GM19372 (cell line): ENCODE data around the gene IGFBP7.
A peak's percentile ranks its signal among the peaks of the same experiment; 100 is the strongest.

ENCODE experiments used
- ATAC-seq: cut with Tn5 transposase; IDR thresholded peaks from one replicate; pipeline ENCODE4 v1.9.1; 2021; ENCODE audit warnings: mild to moderate bottlenecking, low read depth, moderate library complexity; ENCODE audit not compliant: unreplicated experiment

The IGFBP7 gene

DNA sequence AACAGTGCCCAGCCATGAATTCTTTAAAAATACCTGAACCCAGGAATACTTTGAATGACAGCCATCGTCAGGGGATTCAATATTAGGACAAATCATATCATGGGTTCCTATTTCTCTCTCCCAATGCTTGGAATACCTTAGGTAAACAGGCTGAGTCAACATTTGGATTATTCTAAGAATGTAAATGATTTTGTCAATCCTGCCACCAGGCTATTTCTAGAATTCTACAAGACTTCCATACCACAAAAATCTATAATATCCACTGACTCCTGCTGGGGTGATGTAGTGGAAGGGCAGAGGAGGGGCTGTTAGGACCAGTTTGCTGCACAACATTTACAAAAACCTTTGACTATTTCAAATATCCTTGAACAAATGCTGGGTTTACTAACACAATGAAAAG lies 65.2 kb downstream of the IGFBP7 start:
- ATAC-seq, result no peak

DNA sequence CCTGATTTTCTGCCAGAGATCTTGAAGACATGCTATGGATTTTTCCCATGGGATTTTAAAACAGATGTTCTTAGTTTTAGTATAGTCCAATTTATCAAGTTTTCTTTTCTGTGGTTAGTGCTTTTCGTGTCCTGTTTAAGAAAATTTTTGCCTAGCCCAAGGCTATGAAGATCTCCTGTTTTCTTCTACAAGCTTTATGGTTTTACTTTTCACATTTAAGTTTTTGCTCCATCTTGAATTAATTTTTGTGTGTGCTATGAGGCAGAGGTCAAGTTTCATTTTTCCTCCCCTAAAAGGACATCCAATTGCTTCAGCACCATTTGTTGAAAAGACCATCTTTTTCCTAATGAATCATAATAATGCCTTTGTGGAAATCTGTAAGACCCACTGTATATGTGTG lies 65.9 kb downstream of the IGFBP7 start:
- no peak for ATAC-seq

DNA sequence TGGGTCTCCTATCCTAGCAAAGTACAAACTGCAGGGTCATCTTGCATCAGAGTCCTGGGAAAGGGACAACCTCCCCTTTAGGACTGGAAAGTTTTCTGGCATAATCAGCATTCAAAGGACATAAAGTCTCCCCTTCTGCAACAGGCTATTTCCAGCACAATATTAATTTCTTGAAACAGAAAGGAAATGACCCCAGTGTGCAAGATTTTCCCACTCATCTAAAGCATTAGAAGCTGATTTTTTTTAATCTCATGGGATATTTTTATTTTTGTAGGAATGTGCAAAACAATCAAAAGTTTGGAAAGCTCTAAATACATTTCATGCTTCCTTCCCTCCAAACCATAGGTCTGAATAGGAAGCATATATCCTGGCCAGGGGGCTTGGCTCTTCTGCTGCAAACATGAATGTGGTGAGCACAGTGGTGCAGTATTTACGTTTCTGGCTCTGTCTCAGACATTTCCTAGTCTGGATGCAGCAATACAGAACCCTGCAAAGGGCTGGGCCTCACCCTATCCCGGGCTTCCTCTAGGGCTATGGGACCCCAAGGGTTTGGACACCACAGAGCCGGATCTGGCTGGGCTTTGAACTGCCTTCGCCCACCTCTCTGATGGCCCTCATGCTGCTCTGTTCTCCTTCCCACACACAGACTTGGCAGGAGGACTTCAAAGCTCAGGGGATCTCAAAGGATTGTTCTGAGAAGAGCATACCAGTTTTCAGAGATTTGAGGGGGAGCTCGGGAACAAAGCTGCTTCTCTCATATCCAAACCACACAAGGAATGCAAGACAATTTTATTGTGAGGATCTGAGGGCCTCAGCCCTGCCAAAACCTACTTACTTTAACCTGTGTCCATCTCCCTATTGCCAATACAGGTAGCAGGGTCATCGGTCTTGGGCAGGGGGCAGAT lies 66.6 kb downstream of the IGFBP7 start:
- no peak for ATAC-seq

DNA sequence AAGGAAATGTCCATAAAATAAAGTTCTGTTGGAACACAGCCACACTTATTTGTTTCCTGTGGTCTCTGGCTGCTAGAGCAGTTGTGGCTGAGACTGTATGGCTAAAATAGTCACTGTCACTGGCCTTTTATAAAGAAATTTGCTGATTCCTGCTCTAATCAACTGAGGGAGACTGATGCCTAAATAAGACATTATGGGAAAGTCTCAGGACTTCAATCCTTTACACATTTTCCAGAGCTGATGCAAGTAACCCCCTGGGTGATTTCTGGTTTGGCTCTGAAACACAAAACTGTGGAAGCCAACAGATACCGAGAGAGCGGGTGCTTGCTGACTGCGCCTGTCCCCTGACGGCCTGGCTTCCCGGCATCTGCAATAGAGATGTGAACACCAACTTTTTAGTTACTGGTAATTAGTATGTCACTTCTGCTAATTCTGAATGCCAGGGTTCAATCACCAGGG lies 67.4 kb downstream of the IGFBP7 start:
- no peak for ATAC-seq

DNA sequence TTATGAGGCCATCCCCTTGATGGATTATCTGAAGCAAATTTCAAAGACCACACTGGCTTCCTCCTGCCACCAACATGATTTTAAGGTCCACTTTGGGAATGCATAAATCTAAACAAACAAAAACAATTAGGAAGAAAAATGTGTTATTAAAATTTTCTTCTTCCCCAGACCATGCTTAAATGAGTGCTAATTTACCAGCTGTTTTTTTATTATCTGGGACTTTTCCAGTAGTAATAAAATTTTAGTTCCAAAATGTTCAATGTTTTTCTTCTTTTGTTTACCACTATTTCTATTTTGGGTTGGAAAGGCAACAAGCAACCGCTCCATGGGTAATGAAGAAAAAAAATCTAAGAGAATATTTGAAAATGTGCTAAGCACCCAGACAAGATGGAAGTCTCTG lies 69.2 kb downstream of the IGFBP7 start:
- ATAC-seq, result no peak

DNA sequence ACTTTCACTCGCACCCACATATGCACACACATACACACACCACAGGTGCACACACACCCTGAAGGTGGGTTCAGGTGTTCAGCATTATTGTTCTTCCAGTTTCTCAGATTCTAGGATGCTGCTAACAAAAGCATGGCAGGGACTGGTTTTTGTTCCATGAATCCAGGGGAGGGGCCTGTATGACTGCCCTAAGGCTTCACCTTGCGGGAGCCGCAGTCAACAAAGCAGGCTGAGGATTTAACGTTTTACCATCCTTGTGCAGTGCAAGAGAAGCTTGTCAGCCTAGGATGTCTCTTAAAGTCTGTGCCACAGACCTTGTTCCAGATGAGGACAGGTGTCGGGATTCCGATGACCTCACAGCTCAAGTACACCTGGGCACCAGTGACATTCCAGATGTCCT lies 69.7 kb downstream of the IGFBP7 start:
- no peak for ATAC-seq

DNA sequence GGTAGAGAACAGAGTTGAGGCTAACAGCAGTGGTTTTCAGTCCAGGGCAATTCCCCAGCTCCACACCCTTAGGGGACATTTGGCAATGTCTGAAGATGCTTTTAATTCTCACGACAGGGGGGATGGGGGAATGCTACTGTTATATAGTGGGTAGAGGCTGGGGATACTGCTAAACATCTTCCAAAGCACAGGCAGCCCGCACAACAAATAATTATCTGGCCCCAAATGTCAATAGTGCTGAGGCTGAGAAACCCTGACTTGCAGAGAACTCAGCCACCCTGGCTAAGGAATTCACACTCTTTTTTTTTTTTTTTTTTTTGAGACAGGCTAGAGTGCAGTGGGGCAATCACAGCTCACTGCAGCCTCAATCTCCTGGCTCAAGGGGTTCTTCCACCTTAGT lies 70.8 kb downstream of the IGFBP7 start:
- no peak for ATAC-seq

DNA sequence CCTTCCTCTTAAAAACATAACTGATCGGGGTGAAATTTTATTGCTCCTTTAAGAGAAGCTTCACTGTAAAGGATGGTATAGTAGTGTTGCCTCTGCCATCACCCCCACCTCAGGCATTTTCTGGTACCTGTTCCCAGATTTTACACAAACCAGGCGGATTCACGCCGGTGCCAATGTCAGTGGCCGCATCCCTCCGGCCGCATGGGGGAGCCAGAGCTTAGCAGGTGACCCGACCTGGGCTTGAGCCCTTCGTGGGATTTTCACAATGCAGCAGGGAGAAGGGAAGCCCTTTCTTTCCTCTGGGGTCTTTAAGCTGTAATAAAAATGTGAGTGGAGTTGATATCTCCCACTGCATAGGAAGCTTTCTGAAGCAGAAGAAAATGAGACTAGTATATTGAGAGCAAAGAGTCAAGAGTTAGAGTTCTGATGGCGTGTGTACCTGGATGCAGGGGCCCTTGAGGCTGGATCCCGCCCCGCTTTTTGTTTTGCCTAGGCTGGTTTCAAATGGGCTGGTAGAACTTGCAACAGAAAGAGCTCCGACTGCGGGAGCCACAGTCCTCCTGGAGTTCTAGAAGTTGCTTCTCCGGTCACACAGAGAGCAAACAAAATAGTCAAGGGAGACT lies 72.1 kb downstream of the IGFBP7 start:
- peak; percentile 91 for ATAC-seq

DNA sequence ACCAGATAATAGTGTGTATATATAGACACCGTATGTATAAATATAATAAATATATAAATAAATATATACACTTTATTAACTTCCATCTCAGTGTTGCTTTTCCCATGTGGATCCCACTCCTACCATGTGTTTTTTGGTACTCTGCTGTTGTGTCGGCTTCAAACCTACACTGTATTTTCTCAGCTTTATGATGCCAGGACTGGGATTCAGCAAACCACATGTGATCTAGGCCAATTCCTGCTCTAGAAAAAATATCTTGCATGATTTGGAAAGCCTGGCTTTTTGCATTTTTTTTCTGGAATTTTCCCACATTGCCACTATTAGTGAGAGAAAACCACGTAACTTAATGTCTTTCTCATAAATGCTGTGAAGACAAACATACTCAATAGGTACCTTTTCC lies 75.7 kb downstream of the IGFBP7 start:
- ATAC-seq, result no peak

DNA sequence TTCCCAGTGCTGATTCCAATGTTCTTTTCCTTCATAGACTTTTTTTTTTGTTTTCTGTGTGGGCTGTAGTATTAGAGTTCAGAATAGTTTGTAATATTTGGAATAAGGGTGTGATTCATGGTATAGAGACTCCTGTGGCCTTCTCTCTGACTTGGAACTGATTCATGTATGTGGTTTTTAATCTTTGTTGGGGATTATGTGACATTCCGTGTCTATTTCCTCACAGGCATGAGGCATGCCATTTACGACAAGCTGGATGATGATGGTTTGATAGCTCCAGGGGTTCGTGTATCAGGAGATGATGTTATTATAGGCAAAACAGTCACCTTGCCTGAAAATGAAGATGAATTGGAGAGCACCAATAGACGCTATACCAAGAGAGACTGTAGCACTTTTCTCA lies 87.1 kb downstream of the IGFBP7 start:
- ATAC-seq, result no peak

DNA sequence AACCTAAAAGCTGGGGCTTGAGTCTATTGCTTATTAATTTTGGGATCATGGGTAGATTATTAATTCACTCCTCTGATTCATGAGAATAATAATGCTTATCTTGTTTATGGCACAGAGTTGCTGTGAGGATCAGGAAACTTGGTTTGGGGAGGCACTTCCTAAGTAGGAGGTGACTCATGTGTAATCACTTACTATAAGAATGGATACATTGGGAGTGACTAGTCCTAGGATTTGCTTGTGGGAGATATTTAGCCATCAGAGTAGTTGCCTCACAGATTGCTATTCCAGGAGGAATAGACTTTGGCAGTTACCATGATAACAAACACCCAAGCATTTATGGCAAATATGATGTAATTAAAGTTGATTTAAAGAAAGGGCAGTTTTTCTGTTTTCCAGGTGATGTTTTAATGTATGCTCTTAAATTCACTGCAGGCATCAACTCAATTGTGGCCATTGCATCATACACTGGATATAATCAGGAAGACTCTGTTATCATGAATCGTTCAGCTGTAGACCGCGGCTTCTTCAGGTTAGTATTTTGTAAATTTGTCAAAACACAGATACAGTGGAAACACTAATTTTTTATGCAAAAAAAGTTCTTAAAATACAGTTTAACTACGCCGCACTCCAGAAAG lies 89.6 kb downstream of the IGFBP7 start:
- ATAC-seq, result no peak

DNA sequence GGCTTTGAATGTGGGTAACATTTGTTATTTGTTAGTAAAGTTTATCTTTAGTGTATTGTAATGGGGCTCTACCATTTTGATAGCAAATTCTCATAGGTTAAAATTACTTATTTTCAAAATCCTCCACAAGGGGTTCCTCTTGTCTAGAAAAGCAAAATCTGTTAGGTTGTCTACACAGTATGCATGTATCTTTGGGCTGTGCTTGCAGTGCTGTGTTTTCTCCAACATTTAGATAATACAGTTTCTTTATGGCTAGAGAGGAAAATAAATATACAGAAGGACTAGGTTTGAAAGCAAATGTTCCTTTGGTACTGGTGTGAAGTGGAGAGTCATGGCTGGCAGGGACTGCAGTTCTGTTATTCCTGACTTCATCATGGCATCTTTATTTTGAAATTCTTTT lies 91.2 kb downstream of the IGFBP7 start:
- ATAC-seq, result no peak

DNA sequence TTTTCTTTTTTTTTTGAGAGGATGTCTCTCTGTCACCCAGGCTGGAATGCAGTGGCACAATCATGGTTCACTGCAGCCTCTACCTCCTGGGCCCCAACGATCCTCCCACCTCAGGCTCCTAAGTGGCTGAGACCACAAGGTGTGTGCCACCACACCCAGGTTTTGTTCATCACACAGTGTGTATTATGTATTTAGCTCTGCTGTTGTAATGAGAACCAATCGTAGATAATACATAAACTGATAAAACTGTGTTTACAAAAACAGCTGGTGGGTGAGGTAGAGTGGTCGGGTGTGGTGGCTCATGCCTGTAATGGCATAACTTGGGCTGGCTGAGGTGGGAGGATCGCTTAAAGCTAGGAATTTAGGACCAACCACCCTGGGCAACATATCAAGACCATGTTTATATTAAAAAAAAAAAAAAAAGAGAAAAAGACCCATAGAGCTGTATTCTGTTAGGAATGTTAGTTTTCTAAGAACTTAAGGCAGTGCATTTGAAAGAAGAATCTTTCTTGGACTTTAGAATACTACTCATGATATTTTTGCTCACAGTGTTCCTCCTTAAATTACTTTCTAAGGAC lies 96.6 kb downstream of the IGFBP7 start:
- no peak for ATAC-seq

DNA sequence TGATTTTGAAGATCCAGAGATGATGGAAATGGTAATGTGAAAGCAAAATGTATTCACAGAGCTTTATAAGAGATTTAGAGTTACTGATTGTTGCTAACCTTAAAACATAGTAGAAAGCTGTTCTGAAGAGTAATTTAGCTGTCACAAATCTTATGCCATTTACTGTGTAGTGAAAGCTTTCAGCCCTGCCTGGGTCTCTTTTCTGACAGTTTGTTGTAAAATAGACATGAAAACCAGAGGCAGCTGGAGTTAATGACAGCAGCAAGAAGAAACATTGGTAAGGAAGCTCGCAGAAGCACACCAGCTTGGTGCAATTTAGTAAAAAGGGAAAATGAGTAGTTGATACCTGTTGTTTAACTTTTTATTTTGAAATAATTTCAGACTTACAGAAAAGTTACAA lies 110.4 kb downstream of the IGFBP7 start:
- no peak for ATAC-seq

DNA sequence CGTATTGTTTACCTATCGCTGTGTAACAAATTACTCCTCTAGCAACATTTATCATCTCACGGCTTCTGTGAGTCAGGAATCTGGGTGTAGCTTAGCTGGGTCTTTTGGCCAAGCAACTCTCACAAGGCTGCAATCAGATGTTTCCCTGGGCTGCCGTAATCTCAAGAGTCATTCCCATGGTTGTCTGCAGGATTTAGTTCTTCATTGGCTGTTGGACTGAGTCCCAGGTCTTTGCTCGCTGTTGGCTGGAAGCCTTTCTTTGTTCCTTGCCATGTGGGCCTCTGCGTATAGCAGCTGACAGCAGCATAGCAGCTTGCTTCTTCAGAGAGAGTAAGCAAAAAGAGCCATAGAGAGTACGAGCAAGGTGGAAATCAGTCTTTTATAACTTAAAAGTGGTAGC lies 114.7 kb downstream of the IGFBP7 start:
- no peak for ATAC-seq

DNA sequence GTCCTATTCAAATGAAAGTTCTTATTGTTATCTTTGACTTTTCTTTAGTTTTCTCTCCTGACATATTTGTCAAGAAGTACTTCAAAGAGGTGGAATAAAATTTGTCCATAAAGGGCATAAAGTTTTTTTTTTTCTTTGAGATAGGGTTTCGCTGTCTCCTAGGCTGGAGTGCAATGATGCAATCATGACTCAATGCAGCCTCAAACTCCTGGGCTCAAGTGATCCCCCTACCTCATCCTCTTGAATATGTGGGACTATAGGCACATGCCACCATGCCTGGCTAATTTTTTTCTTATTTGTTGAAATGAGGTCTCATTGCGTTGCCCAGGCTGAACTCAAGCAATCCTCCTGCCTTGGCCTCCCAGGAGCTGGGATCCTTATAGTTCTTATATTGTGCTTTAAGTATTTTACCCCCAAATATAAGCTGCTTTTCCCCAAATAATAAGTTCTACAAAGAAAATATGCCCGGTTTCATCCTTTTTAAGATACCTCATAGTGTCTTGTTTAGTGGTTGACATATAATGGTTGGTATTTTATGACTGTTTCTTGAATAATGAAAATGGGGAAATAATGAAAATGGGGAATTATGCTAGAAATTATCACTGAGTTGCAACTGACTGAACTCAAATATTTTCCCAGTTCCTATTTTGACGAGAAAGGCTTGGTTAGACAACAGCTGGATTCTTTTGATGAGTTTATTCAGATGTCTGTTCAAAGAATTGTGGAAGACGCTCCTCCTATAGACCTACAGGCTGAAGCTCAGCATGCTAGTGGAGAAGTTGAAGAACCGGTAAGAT lies 119.9 kb downstream of the IGFBP7 start:
- no peak for ATAC-seq

DNA sequence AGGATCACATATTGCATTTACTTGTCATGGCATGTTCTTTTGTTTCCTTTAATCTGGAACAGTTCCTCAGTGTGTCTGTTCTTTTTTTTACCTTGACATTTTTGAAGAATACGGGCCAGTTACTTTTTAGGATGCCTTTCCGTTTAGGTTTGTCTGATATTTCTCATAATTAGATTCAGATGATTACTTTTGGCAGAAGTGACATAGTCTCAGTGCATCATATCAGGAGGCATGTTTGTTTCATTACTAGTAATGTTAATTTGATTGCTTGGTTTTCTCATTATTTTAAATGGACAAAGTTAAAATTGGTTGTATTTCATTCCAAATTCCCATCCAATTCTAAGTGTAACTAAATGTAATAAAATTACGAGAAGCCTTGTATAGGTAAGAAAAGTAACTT lies 123.2 kb downstream of the IGFBP7 start:
- no peak for ATAC-seq

DNA sequence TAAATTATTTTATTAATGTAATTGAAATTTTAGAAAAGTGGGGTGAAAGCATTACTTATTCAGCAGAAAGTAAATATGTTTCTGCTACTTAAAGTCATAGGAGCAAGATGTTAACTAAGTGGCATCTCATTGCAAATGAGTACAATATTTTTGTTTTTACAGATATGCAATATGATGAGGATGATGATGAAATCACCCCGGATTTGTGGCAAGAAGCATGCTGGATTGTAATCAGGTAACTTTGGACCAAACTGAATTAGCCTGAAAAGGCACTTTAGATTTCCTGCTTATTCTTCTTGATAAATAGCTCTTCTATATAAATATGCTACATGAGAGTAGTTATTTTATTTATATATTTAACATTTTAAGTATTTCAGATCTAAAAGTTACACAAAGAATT lies 124.0 kb downstream of the IGFBP7 start:
- no peak for ATAC-seq

DNA sequence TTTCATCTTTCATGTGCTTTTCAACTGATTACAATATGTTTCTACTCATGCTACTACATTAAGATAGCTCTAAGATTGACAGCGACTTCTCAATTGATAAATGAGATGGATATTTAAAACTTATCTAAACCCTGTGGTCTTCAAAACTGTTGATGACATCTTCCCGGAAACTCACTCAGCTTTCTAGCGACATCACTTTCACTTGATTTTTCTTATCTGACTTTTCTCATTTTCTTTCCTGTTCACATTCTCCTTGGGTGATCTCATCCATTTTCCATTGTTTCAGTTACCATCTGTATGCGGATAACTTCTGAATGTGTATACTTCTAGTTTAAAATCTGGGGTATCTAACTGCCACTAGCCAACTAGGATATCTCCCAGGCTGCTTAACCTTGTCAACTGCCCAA lies 128.4 kb downstream of the IGFBP7 start:
- ATAC-seq, result no peak
